IMR-90 (cell line): Measurements from ENCODE around the gene ZFYVE1. TPM values are rescaled to one million over a fixed set of nuclear protein-coding genes. Genes with fewer than 3 reads are reported as not detected.
A peak's percentile ranks its signal among the peaks of the same experiment; 100 is the strongest.

Experiments used
- ATAC-seq: fragments of 200-7000 bp; cut with Tn5 transposase; 2 replicates; pipeline ENCODE4 v1.9.1; 2020; ENCODE audit warnings: low read depth, mild to moderate bottlenecking, moderate library complexity
- BruUV-seq: library from RNA; stranded (reverse); fragments of 400-500 nt; replicated peaks from 2 replicates; lab custom pipeline; 2021; lab: Mats Ljungman, UMichigan
- CTCF ChIA-PET: fragments of 300-600 bp; formaldehyde crosslinking; extraction: SDS; loops from one replicate; lab custom pipeline; 2021; ENCODE audit warnings: antibody characterized with exemption; lab: Yijun Ruan, JAX
- POLR2A ChIA-PET: fragments of 300-600 bp; sonication (Branson Sonifier 250); formaldehyde crosslinking; loops from one replicate; lab custom pipeline; 2022; ENCODE audit warnings: antibody characterized with exemption; ENCODE audit not compliant: unreplicated experiment; lab: Charles Lee
- DNase-seq: peaks from one replicate; pipeline ENCODE4 v3.0.0; 2013
- H2AFZ ChIP-seq: replicated peaks from 2 replicates; pipeline ENCODE3; 2013; ENCODE audit warnings: low read length, mild to moderate bottlenecking; ENCODE audit not compliant: poor library complexity
- H2AK5ac ChIP-seq: 2 replicates; pipeline ENCODE4 v1.6.1; 2013; ENCODE audit warnings: low read depth, low read length, inconsistent platforms
- H2AK9ac ChIP-seq: replicated peaks from 2 replicates; pipeline ENCODE3; 2013; ENCODE audit warnings: mild to moderate bottlenecking, low read depth, low read length, moderate library complexity; ENCODE audit not compliant: poor library complexity
- H2BK120ac ChIP-seq: 2 replicates; pipeline ENCODE4 v1.6.1; 2013; ENCODE audit warnings: low read depth, low read length, inconsistent platforms
- H2BK15ac ChIP-seq: 3 replicates; pipeline ENCODE4 v1.6.1; 2013; ENCODE audit warnings: low read depth, low read length, inconsistent platforms
- H2BK20ac ChIP-seq: 2 replicates; pipeline ENCODE4 v1.6.1; 2013; ENCODE audit warnings: low read depth, mild to moderate bottlenecking, inconsistent platforms, low read length, moderate library complexity
- H2BK5ac ChIP-seq: 2 replicates; pipeline ENCODE4 v1.6.1; 2013; ENCODE audit warnings: mild to moderate bottlenecking, low read depth, low read length, inconsistent platforms; ENCODE audit not compliant: poor library complexity, severe bottlenecking
- H3K14ac ChIP-seq: replicated peaks from 2 replicates; pipeline ENCODE4 v1.6.1; 2013; ENCODE audit warnings: low read depth, low read length, inconsistent platforms
- H3K18ac ChIP-seq: 2 replicates; pipeline ENCODE4 v1.6.1; 2013; ENCODE audit warnings: low read depth, low read length, control low read depth
- H3K23ac ChIP-seq: 2 replicates; pipeline ENCODE4 v1.6.1; 2013; ENCODE audit warnings: low read depth, low read length, inconsistent platforms
- H3K27ac ChIP-seq: 2 replicates; pipeline ENCODE4 v1.5.1; 2013; ENCODE audit warnings: mild to moderate bottlenecking, control low read depth, low read length; ENCODE audit not compliant: insufficient read depth
- H3K27me3 ChIP-seq: 2 replicates; pipeline ENCODE4 v1.6.1; 2013; ENCODE audit warnings: low read length; ENCODE audit not compliant: control insufficient read depth, insufficient read depth
- H3K36me3 ChIP-seq: 2 replicates; pipeline ENCODE4 v1.6.1; 2013; ENCODE audit warnings: low read length, mixed read lengths; ENCODE audit not compliant: control insufficient read depth, insufficient read depth
- H3K4ac ChIP-seq: 2 replicates; pipeline ENCODE4 v1.6.1; 2013; ENCODE audit warnings: low read depth, low read length, inconsistent platforms
- H3K4me1 ChIP-seq: 2 replicates; pipeline ENCODE4 v1.6.1; 2013; ENCODE audit warnings: low read length, mixed read lengths; ENCODE audit not compliant: control insufficient read depth, insufficient read depth
- H3K4me2 ChIP-seq: 2 replicates; pipeline ENCODE4 v1.6.1; 2013; ENCODE audit warnings: low read depth, mild to moderate bottlenecking, control low read depth, low read length, moderate library complexity
- H3K4me3 ChIP-seq: 2 replicates; pipeline ENCODE4 v1.5.1; 2013; ENCODE audit warnings: low read depth, mild to moderate bottlenecking, control low read depth, low read length, moderate library complexity; ENCODE audit not compliant: insufficient read depth
- H3K56ac ChIP-seq: 2 replicates; pipeline ENCODE4 v1.6.1; 2013; ENCODE audit warnings: low read length, inconsistent platforms; ENCODE audit not compliant: insufficient read depth; ENCODE audit errors: extremely low read depth
- H3K79me1 ChIP-seq, 2 experiments: 2 replicates each; pipeline ENCODE4 v1.6.1; 2013; ENCODE audit warnings: low read length in 2 of 2, inconsistent platforms in 1 of 2, low read depth in 1 of 2
- H3K9ac ChIP-seq: 2 replicates; pipeline ENCODE4 v1.6.1; 2013; ENCODE audit warnings: low read depth, low read length, control low read depth
- H3K9me1 ChIP-seq: 2 replicates; pipeline ENCODE4 v1.6.1; 2013; ENCODE audit warnings: low read length, inconsistent platforms; ENCODE audit not compliant: insufficient read depth
- H3K9me3 ChIP-seq: 2 replicates; pipeline ENCODE4 v1.6.1; 2013; ENCODE audit warnings: low read length; ENCODE audit not compliant: control insufficient read depth, insufficient read depth
- H4K20me1 ChIP-seq: 2 replicates; pipeline ENCODE4 v1.6.1; 2013; ENCODE audit warnings: low read length, inconsistent platforms; ENCODE audit not compliant: insufficient read depth
- H4K5ac ChIP-seq: 2 replicates; pipeline ENCODE4 v1.6.1; 2013; ENCODE audit warnings: mild to moderate bottlenecking, low read depth, low read length, control low read depth
- H4K8ac ChIP-seq, 2 experiments: 2 replicates each; pipeline ENCODE4 v1.6.1; 2013; ENCODE audit warnings: low read depth in 2 of 2, low read length in 2 of 2, control low read depth in 1 of 2, inconsistent platforms in 1 of 2
- H4K91ac ChIP-seq: 2 replicates; pipeline ENCODE4 v1.6.1; 2013; ENCODE audit warnings: low read depth, low read length, inconsistent platforms; ENCODE audit not compliant: insufficient read depth
- BHLHE40 ChIP-seq: fragments of 150-350 bp; IDR thresholded peaks from 2 replicates; pipeline ENCODE4 v1.6.1; 2016; ENCODE audit warnings: mild to moderate bottlenecking, low read depth, low read length
- MXI1 ChIP-seq: IDR thresholded peaks from 2 replicates; pipeline ENCODE4 v1.6.1; 2012; ENCODE audit warnings: low read depth, mild to moderate bottlenecking, low read length, moderate library complexity, borderline replicate concordance
- RAD21 ChIP-seq: IDR thresholded peaks from 2 replicates; pipeline ENCODE4 v1.6.1; 2012; ENCODE audit warnings: low read length, improper control_type of control experiment
- SMC3 ChIP-seq: fragments of 150-350 bp; IDR thresholded peaks from 2 replicates; pipeline ENCODE4 v1.6.1; 2016; ENCODE audit warnings: low read depth, mild to moderate bottlenecking, antibody characterized with exemption, low read length, moderate library complexity
- USF2 ChIP-seq: fragments of 150-350 bp; IDR thresholded peaks from 2 replicates; pipeline ENCODE4 v1.6.1; 2017; ENCODE audit warnings: mild to moderate bottlenecking, antibody characterized with exemption, low read length, low read depth
- WGBS, 2 experiments: methylation state at CpG; one replicate each; pipeline versions ENCODE4 v1.1.5 to v1.1.7; 2013; ENCODE audit warnings: missing lambda C conversion rate in 2 of 2; ENCODE audit not compliant: insufficient read length in 1 of 2; ENCODE audit errors: extremely low coverage in 2 of 2; 5-methylcytosine and 5-hydroxymethylcytosine counted together
- dilution Hi-C: fragments of 300-500 bp; cut with HindIII; formaldehyde crosslinking; loops from one replicate; pipeline ENCODE4 v1.14.3; 2018; ENCODE audit warnings: low sequenced_read_pairs; ENCODE audit not compliant: unreplicated experiment
- in situ Hi-C: fragments of 300-500 bp; cut with MboI; formaldehyde crosslinking; loops from 3 replicates; pipeline ENCODE4 v1.14.3; 2019; ENCODE audit warnings: low sequenced_read_pairs, inconsistent platforms, mixed read lengths
- intact Hi-C: fragments of 100-400 bp; cut with micrococcal nuclease; formaldehyde crosslinking; loops from 2 replicates; pipeline ENCODE4 v1.10.0; 2022
- polyA plus RNA-seq, 3 experiments: library from polyadenylated mRNA; depleted of rRNA; stranded (reverse); fragments of >200 nt; gene quantifications; 2 replicates each; pipeline ENCODE4 v1.2.3, GENCODE V29; 2012; ENCODE audit warnings: low replicate concordance in 1 of 3
- total RNA-seq: library from RNA; depleted of rRNA; stranded (reverse); fragments of >200 nt; gene quantifications from 2 replicates; pipeline ENCODE4 v1.2.3, GENCODE V29; 2012

ZFYVE1 gene
- total and polyA plus RNA-seq, 2 of the 4 experiments (the other 2 are of a cell fraction): 12.2 to 14.2 TPM

GRCh38 chr14:73055251-73055650 lies 28.3 kb upstream of the ZFYVE1 start (continued):
- no peak for TF ChIP-seq MXI1
- no peak for TF ChIP-seq SMC3
- TF ChIP-seq RAD21: no peak
- no peak for TF ChIP-seq BHLHE40

GRCh38 chr14:73049428-73049827 lies 22.5 kb upstream of the ZFYVE1 start:
- Histone ChIP-seq H3K4me2 (no peak overlapping the region), H3K14ac (no peak overlapping the region), H3K23ac (no peak overlapping the region), H2BK5ac (no peak overlapping the region), H3K9me3 (no peaks in the 10 kb centered on the region), H3K4me1 (no peaks in the 10 kb centered on the region), H4K5ac (no peak overlapping the region; the same call in 1 of the 2 replicates), H4K20me1 (no peaks in the 10 kb centered on the region), H3K79me1 (no peaks in the 10 kb centered on the region), H3K27me3 (no peaks in the 10 kb centered on the region), H4K8ac (no peak overlapping the region), H3K9me1 (no peaks in the 10 kb centered on the region), H2BK15ac (no peak overlapping the region), H3K4me3 (no peak overlapping the region), H3K56ac (no peak overlapping the region), H3K9ac (no peak overlapping the region), H3K18ac (no peak overlapping the region), H3K36me3 (no peaks in the 10 kb centered on the region), H2AK9ac (no peak overlapping the region), H3K27ac (no peak overlapping the region), H4K91ac (no peak overlapping the region), H3K4ac (no peak overlapping the region), H2AK5ac (no peak overlapping the region), H2AFZ (no peak overlapping the region), H2BK20ac (no peak overlapping the region), H2BK120ac (no peak overlapping the region)
- in situ Hi-C loops (no loop called here), intact Hi-C loops (no loop called here), dilution Hi-C loops (no loop called here)
- no TSS peak for BruUV-seq
- WGBS, 2 experiments: 20% methylated on average over 1 of the region's 4 CpGs; no CpG with 5 or more reads in 1 of the 2 experiments
- ChIA-PET POLR2A (no interaction called here), CTCF (interaction anchor here (0.5 to 0.6 kb wide), 2 partner anchors 47 to 59 kb away, joined by 3 read pairs; no protein-coding TSS in a partner anchor)
- ATAC-seq (peak; percentile 40), DNase-seq (no peak)
- TF ChIP-seq BHLHE40 (peak; percentile 65; the same call in 1 of the 2 replicates), USF2 (no peak)
